Islet precursor cell (in vitro differentiated cells): Measurements from ENCODE around the gene DENND1B.
"Not testable (repeated sequence)": the region's sequence is repeated elsewhere in the genome, so short reads cannot be mapped to it uniquely, and the experiment has no call there.

Experiments used
- DNase-seq: peaks from one replicate; pipeline ENCODE4 v3.0.0-alpha.2; 2018

DENND1B gene

GRCh38 chr1:197541411-197541810 is 233.9 kb downstream of the DENND1B start:
- no peak for DNase-seq

- no peak for DNase-seq
Observed at GRCh38 chr1:197526736-197527371, 248.4 kb downstream of the DENND1B start.

- no peak for DNase-seq
Observed at GRCh38 chr1:197521118-197521739, 254.1 kb downstream of the DENND1B start.

- DNase-seq: no peak
Observed at GRCh38 chr1:197519741-197520334, 255.4 kb downstream of the DENND1B start.

GRCh38 chr1:197515421-197515820 is 259.9 kb downstream of the DENND1B start:
- DNase-seq: no peak

GRCh38 chr1:197510691-197511378 is 264.4 kb downstream of the DENND1B start:
- DNase-seq: no peak

GRCh38 chr1:197496722-197497121 is 278.6 kb downstream of the DENND1B start:
- DNase-seq: no peak

GRCh38 chr1:197491505-197491904 is 283.8 kb downstream of the DENND1B start:
- not testable (repeated sequence) for DNase-seq

GRCh38 chr1:197486946-197487345 is 288.3 kb downstream of the DENND1B start:
- DNase-seq: no peak

- DNase-seq: peak; percentile 71
Observed at GRCh38 chr1:197485790-197486189, 289.5 kb downstream of the DENND1B start.

GRCh38 chr1:197481101-197481500 is 294.2 kb downstream of the DENND1B start:
- DNase-seq: peak; percentile 69

- no peak for DNase-seq
Observed at GRCh38 chr1:197480446-197480845, 294.8 kb downstream of the DENND1B start.

- DNase-seq: no peak
Observed at GRCh38 chr1:197472141-197472540, 303.1 kb downstream of the DENND1B start.

GRCh38 chr1:197471248-197471985 is 303.9 kb downstream of the DENND1B start:
- no peak for DNase-seq

- DNase-seq: no peak
Observed at GRCh38 chr1:197470330-197470729, 304.9 kb downstream of the DENND1B start.

GRCh38 chr1:197469620-197470210 is 305.6 kb downstream of the DENND1B start:
- DNase-seq: no peak

- no peak for DNase-seq
Observed at GRCh38 chr1:197468543-197469175, 306.6 kb downstream of the DENND1B start.

GRCh38 chr1:197467881-197468280 is 307.4 kb downstream of the DENND1B start:
- no peak for DNase-seq

- DNase-seq: no peak
Observed at GRCh38 chr1:197466813-197467212, 308.5 kb downstream of the DENND1B start.

- DNase-seq: no peak
Observed at GRCh38 chr1:197465528-197466327, 309.6 kb downstream of the DENND1B start.

- DNase-seq: no peak
Observed at GRCh38 chr1:197464044-197464443, 311.2 kb downstream of the DENND1B start.
